A673 (cell line): ENCODE data around the gene GFY.
"Not testable (repeated sequence)": the region's sequence is repeated elsewhere in the genome, so short reads cannot be mapped to it uniquely, and the experiment has no call there.

Experiments
- EZH2 ChIP-seq: fragments of 200-600 bp; sonication (generic); IDR thresholded peaks from 2 replicates; pipeline ENCODE4 v1.6.1; 2017; ENCODE audit warnings: borderline replicate concordance, low read depth, mild to moderate bottlenecking, mixed read lengths, antibody characterized with exemption, low read length; ENCODE audit not compliant: poor library complexity, severe bottlenecking
- TF ChIP-seq, protein P1 (sequence below): fragments of 300-800, 200-600 bp; sonication (generic); conservative IDR thresholded peaks from 2 replicates; pipeline ENCODE4 v1.5.1; 2017; ENCODE audit warnings: low read depth, mild to moderate bottlenecking, antibody characterized with exemption, low read length, moderate library complexity, mixed read lengths

DNA sequence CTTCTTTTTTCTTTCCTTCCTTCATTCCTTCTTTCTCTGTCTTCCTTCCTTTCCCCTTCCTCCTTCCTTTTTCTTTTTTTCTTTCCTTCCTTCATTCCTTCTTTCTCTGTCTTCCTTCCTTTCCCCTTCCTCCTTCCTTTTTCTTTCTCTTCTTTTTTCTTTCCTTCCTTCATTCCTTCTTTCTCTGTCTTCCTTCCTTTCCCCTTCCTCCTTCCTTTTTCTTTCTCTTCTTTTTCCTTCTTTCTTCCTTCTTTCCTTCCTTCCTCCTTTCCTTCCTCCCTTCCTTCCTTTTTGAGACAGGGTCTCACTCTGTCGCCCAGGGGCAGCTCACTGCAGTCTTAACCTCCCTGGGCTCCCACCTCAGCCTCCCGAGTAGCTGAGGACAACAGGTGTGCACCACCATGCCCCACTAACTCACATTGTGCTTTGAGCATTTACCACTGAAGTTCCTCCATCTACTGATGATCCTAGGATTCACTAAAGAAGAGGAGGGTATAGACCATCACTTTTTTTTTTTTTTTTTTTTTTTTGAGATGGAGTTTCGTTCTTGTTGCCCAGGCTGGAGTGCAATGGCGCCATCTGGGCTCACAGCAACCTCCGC lies 19.0 kb downstream of the GFY start:
- TF ChIP-seq, protein P1, sequence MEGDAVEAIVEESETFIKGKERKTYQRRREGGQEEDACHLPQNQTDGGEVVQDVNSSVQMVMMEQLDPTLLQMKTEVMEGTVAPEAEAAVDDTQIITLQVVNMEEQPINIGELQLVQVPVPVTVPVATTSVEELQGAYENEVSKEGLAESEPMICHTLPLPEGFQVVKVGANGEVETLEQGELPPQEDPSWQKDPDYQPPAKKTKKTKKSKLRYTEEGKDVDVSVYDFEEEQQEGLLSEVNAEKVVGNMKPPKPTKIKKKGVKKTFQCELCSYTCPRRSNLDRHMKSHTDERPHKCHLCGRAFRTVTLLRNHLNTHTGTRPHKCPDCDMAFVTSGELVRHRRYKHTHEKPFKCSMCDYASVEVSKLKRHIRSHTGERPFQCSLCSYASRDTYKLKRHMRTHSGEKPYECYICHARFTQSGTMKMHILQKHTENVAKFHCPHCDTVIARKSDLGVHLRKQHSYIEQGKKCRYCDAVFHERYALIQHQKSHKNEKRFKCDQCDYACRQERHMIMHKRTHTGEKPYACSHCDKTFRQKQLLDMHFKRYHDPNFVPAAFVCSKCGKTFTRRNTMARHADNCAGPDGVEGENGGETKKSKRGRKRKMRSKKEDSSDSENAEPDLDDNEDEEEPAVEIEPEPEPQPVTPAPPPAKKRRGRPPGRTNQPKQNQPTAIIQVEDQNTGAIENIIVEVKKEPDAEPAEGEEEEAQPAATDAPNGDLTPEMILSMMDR = not testable (repeated sequence)
- not testable (repeated sequence) for TF ChIP-seq EZH2
